Smooth muscle cell of the brain vasculature (primary cell): ENCODE data around the gene PNMA5.

Experiments used
- DNase-seq: peaks from one replicate; pipeline ENCODE4 v3.0.0-alpha.2; 2012; ENCODE audit warnings: low read depth, low spot score

PNMA5 gene

DNA sequence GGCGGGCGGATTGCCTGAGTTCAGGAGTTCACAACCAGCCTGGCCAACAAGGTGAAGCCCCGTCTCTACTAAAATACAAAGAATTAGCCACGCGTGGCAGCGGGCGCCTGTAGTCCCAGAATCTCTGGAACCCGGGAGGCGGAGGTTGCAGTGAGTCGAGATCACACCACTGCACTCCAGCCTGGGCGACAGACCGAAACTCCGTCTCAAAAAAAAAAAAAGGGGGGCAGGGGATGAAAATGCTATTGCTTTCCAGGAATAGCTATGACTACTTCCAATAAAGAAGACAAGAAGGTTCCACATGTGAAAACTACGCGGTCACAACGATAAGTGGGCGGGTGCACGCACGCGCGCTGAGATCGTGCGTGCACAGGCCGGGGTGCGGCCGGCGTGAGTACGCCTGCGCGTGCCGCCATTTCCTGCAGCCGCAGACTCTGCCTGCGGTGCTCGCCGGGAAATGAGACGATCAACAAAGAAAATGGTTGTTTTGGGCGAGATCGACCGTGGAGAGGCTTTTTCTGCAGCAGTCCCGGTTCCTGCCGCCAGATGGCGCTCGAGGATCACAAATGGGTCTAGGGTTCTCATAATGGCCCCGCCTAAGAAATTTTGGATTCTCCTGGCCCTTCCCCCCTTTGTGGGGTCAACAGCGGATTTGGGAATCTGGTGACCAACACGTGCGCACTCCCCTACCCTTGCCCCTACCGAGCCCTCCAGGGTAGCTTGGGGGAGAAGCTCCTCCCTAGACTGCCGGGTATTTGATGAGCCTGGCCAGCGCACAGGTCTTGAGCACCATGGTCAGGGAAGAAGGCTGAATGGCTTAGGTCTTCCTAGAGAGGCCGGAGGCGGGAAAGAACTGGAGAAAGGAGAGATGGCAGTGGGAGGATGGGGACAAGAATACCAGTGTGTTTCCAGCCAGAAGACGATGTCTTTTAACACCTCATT, 35.1 kb downstream of the PNMA5 start:
- peak; percentile 69 for DNase-seq

- DNase-seq = no peak
Observed at GRCh38 chrX:152958047-152958446, 35.9 kb downstream of the PNMA5 start.

GRCh38 chrX:152950786-152951185, 43.1 kb downstream of the PNMA5 start:
- no peak for DNase-seq

GRCh38 chrX:152949114-152949513, 44.8 kb downstream of the PNMA5 start:
- DNase-seq = no peak

- no peak for DNase-seq
Observed at GRCh38 chrX:152946681-152947080, 47.2 kb downstream of the PNMA5 start.

DNA sequence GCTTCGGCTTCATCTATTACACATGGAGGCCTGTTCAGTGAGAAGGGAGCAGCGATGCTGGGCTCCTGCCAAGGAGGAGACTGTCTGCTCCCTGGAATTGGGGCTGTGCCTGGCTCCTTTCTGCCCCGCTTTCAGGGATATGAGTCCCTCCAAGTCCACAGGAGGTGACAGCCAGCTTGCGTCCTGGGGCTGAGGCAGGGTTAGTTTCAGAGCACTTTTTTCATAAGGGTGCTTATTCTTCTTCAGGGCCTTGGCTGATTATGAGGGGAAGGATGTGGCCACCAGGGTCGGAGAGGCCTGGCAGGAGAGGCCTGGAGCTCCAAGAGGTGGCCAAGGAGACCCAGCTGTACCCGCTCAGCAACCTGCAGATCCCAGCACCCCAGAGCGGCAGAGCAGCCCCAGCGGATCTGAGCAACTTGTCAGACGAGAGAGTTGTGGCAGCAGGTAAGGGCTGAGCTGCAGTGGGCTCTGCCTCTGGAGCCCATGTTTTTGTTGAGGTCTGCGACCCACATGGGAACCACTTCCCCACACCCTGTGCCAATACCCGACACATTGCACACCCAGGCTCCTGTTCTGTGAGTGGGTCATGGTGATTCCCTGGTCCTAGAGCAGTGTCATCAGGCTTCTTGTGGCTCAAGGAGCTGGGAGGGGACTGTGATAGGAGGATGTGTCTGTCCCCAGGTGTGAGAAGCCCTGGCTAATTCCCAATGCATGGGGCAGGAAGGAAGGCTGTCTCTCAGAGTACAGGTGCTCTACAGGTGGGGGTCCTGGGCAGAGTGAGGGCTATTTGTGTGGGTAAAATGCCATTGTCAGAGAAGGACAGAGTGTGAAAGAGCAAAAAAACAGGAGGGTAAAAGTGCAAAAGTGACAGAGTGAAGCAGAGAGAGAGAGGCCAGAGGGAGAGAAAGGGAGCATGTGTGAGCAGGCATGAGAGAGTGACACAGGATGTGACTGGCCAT, 48.6 kb downstream of the PNMA5 start:
- no peak for DNase-seq

DNA sequence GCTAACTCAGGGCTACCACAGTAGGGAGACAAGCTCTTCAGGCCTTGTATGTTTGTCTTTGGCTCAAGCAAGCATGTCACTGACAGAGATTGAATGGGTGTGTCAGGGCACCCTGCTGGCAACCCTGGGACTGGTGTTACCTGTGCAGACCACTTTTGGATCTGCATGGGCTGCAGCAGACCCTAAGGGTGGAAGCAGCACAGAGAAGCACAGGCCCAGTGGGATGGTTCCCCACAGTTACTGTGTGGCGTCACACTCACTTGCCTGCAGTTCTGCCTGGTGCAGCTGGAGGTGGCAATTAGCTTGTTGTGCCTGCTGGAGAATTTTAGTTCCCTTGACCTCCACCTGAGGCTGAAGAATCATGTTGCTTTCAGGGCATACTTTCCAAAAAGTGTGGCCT, 50.1 kb downstream of the PNMA5 start:
- DNase-seq = no peak

DNA sequence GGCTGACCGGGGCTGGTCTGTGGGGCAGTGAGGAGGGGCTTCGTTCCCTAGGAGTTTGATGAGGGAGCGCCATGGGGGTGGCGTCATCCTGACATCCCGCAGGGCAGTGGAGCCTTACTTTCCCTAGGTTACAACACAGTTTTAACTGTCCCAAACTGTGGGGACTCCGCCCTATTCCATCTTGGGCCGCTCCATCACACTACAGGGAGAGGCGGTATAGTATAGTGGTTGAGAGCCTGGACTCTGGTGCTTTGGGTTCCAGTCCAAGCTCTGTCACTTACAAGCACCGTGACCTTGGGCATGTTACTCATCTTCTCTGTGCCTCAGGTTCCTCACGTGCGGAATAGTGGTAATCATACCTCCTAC, 51.9 kb downstream of the PNMA5 start:
- DNase-seq = no peak

GRCh38 chrX:152941328-152942076, 52.4 kb downstream of the PNMA5 start:
- DNase-seq = peak; percentile 76
